Lower lobe of right lung (tissue), 2 donors: ENCODE measurements around the gene TACR3. TPM values are rescaled to one million over a fixed set of nuclear protein-coding genes. Genes with fewer than 3 reads are reported as not detected.

Experiments used
- ATAC-seq, 2 donors: fragments of 200-7000 bp; cut with Tn5 transposase; one replicate each; pipeline ENCODE4 v1.9.1; 2020 to 2022; ENCODE audit warnings: mild to moderate bottlenecking in 2 of 2, moderate library complexity in 2 of 2
- DNase-seq: peaks from one replicate; pipeline ENCODE4 v3.0.0-alpha.2; 2020
- H3K27ac ChIP-seq: fragments of 200-600 bp; one replicate; pipeline ENCODE4 v1.8.0; 2022
- H3K27me3 ChIP-seq: fragments of 200-600 bp; one replicate; pipeline ENCODE4 v1.8.0; 2022; ENCODE audit warnings: low read depth
- H3K36me3 ChIP-seq: fragments of 200-600 bp; one replicate; pipeline ENCODE4 v1.8.0; 2022; ENCODE audit warnings: mild to moderate bottlenecking
- H3K4me1 ChIP-seq: fragments of 200-600 bp; one replicate; pipeline ENCODE4 v1.8.0; 2022
- H3K4me3 ChIP-seq: fragments of 200-600 bp; one replicate; pipeline ENCODE4 v1.8.0; 2022; ENCODE audit warnings: mild to moderate bottlenecking
- H3K9me3 ChIP-seq: fragments of 200-600 bp; one replicate; pipeline ENCODE4 v1.8.0; 2022
- intact Hi-C: fragments of 100-400 bp; cut with DNase I; formaldehyde crosslinking; loops from one replicate; pipeline ENCODE4 v1.11.0; 2022
- total RNA-seq: library from RNA; stranded (reverse); fragmentation: NEBNext Ultra II Directional; extraction: Animal tissue kit (Norgen Biotek cat#: 25700); gene quantifications from one replicate; pipeline ENCODE4 v1.2.1, GENCODE V29; 2021
- TF ChIP-seq, protein P1 (sequence below): fragments of 200-600 bp; IDR thresholded peaks from one replicate; pipeline ENCODE4 v1.8.0; 2022; ENCODE audit warnings: antibody characterized with exemption, mild to moderate bottlenecking
- donor health status: DM: no; HTN: yes; CAD: no; lungs with severe emphysema.

Gene TACR3
- total RNA-seq, 1 donor from 2014 or later = 0.24 TPM

- TF ChIP-seq, protein P1, sequence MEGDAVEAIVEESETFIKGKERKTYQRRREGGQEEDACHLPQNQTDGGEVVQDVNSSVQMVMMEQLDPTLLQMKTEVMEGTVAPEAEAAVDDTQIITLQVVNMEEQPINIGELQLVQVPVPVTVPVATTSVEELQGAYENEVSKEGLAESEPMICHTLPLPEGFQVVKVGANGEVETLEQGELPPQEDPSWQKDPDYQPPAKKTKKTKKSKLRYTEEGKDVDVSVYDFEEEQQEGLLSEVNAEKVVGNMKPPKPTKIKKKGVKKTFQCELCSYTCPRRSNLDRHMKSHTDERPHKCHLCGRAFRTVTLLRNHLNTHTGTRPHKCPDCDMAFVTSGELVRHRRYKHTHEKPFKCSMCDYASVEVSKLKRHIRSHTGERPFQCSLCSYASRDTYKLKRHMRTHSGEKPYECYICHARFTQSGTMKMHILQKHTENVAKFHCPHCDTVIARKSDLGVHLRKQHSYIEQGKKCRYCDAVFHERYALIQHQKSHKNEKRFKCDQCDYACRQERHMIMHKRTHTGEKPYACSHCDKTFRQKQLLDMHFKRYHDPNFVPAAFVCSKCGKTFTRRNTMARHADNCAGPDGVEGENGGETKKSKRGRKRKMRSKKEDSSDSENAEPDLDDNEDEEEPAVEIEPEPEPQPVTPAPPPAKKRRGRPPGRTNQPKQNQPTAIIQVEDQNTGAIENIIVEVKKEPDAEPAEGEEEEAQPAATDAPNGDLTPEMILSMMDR = no peak
- Histone ChIP-seq H3K27ac (no peak overlapping the region), H3K4me1 (no peaks in the 10 kb centered on the region), H3K9me3 (no peaks in the 10 kb centered on the region), H3K27me3 (no peaks in the 10 kb centered on the region), H3K36me3 (no peaks in the 10 kb centered on the region), H3K4me3 (no peak overlapping the region)
- intact Hi-C loops = no loop called here
- no peak for ATAC-seq
- no peak for DNase-seq
Observed at GRCh38 chr4:103664436-103665075, 55.2 kb downstream of the TACR3 start.

GRCh38 chr4:103648541-103648940, 71.2 kb downstream of the TACR3 start:
- H3K27ac ChIP-seq = no peak overlapping the region
- no peaks in the 10 kb centered on the region for H3K4me1 ChIP-seq
- H3K36me3 ChIP-seq = no peaks in the 10 kb centered on the region
- H3K4me3 ChIP-seq = no peak overlapping the region
- ATAC-seq (no peak), DNase-seq (no peak)
- H3K27me3 ChIP-seq = no peaks in the 10 kb centered on the region
- H3K9me3 ChIP-seq = no peaks in the 10 kb centered on the region
- intact Hi-C loops = no loop called here
- TF ChIP-seq, protein P1 = no peak

- TF ChIP-seq, protein P1 = no peak
- ATAC-seq (no peak), DNase-seq (no peak)
- Histone ChIP-seq H3K27me3 (no peaks in the 10 kb centered on the region), H3K4me3 (no peak overlapping the region), H3K27ac (no peak overlapping the region), H3K36me3 (no peaks in the 10 kb centered on the region), H3K9me3 (no peaks in the 10 kb centered on the region), H3K4me1 (no peaks in the 10 kb centered on the region)
- intact Hi-C loops = no loop called here
Observed at GRCh38 chr4:103645991-103646390, 73.8 kb downstream of the TACR3 start.

DNA sequence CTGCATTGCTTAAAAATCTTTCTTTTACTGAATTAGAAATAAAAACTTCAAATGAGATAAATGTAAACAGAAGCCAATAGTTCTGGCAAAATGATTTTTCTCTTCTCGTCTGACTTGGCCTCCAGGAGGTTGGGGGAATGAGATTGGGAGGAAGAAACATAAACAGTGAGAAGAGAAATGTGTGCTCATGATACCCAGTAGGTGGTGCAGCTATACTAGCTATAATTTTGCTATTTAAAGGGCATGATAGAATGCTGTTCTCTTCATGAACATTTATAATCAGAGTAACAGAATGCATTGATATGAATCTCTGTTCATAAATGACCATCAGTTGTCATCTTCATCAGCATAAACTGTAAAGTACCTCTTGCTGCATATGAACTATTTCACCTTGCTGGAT, 85.5 kb downstream of the TACR3 start:
- DNase-seq (no peak), ATAC-seq (no peak)
- H3K27me3 ChIP-seq = no peaks in the 10 kb centered on the region
- no peak overlapping the region for H3K4me3 ChIP-seq
- no peaks in the 10 kb centered on the region for H3K9me3 ChIP-seq
- no peak overlapping the region for H3K27ac ChIP-seq
- H3K4me1 ChIP-seq = no peaks in the 10 kb centered on the region
- H3K36me3 ChIP-seq = no peaks in the 10 kb centered on the region
- TF ChIP-seq, protein P1 = no peak
- intact Hi-C loops = no loop called here

DNA sequence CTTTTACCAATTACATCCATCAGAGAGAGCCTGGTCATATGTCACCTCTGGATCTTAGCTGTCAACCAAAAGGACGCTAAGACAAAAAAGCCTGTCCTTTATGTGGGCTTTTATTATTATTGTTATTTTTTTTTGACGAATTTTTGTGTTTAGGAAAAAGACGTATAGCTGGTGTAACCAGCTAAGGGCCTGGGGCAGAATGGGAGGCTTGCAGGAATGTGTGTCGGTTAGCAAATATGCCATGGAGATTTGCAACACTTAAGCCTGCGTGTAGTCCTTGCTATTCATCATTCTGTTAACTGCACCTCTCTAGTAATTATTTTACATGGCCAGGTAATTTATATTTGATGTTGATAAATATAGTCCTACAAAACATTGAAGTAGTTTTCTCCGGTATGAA, 93.5 kb downstream of the TACR3 start:
- Histone ChIP-seq H3K27ac (no peak overlapping the region), H3K9me3 (no peaks in the 10 kb centered on the region), H3K4me1 (no peaks in the 10 kb centered on the region), H3K4me3 (no peak overlapping the region), H3K36me3 (no peaks in the 10 kb centered on the region), H3K27me3 (no peaks in the 10 kb centered on the region)
- intact Hi-C loops = no loop called here
- no peak for DNase-seq
- ATAC-seq = no peak
- TF ChIP-seq, protein P1 = no peak

- Histone ChIP-seq H3K4me3 (no peak overlapping the region), H3K27ac (no peak overlapping the region), H3K4me1 (no peaks in the 10 kb centered on the region), H3K9me3 (no peaks in the 10 kb centered on the region), H3K36me3 (no peaks in the 10 kb centered on the region), H3K27me3 (no peaks in the 10 kb centered on the region)
- ATAC-seq (no peak), DNase-seq (no peak)
- TF ChIP-seq, protein P1 = no peak
- intact Hi-C loops = no loop called here
Observed at GRCh38 chr4:103591841-103592240, 127.9 kb downstream of the TACR3 start.
